Measurements from ENCODE around the gene TSEN2. TPM values are rescaled to one million over a fixed set of nuclear protein-coding genes. Genes with fewer than 3 reads are reported as not detected.

TSEN2 gene
- total and polyA plus RNA-seq, 10 of the 15 experiments (the other 5 are each of a cell fraction or from before 2014, with no cell fraction given) = 17.7 to 32.3 (median 24.3) TPM

DNA sequence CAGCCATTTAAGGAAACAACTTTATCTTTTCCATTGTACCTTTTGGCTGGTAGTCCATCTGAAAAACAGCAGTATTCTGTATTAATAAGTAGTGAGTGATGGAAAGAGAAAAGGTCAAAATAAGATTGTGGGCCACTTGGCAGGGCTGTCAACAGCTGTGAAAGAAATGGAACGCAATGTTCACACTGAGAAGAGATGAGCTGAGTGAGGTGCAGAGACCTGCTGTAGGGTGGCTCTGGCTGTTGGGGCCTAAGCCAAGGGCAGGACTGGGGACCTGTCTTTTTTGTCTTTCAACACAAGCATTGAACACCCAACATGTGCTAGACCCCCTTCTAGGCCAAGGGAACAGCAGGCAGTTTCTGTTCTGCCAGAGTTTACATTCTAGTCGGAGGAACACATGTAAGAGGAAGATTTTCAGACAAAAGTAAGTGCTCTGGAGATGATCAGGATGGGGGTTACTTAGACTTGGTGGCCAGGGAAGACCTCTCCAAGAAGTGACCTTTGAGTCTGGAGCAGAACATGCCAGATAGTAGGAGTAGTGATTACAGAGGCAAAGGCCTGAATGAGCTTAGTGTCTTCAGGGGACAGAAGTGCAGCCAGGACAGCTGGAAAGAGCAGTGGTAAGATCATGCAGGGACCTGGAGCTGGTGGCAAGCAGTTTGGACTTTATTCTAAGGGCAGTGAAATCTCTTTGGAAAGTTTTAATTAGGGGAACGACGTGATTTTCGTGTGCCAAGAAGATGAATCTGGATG, 29.6 kb downstream of the TSEN2 start (continued):
- TF ChIP-seq CUX1 (IDR thresholded peaks at IDR 0.05; ENCODE audit: insufficient replicate concordance, low read depth, low read length) (no peak), BMI1 (IDR thresholded peaks at IDR 0.05; ENCODE audit: borderline replicate concordance) (no peak), SPI1 (IDR thresholded peaks at IDR 0.05; ENCODE audit: borderline replicate concordance, insufficient read depth, low read depth, low read length) (no peak), PAX8 (IDR thresholded peaks at IDR 0.05) (no peak), NR2F1 (conservative IDR thresholded peaks at IDR 0.05) (no peak)
- TF ChIP-seq, protein P1, sequence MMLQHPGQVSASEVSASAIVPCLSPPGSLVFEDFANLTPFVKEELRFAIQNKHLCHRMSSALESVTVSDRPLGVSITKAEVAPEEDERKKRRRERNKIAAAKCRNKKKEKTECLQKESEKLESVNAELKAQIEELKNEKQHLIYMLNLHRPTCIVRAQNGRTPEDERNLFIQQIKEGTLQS (IDR thresholded peaks at IDR 0.05; ENCODE audit: borderline replicate concordance, extremely low read depth, low read depth, low read length) = no peak

DNA sequence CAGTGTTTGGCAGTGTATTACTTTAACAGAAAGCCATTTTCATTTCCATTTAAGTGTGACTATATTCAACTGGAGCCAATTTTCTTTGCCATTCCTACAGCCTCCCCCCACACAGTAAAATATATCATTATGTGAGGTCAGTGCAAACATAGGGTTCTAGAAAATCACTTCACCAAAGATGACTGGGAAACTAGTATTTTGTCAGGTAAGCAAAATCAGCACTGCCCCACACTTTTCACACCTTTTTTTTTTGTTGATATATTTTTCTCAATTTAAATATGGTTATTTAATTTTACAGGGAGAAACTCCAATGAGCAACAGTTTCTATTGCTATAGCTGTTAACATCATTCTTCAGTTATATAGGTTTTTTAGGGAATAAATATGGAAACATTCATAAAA, 31.4 kb downstream of the TSEN2 start:
- Histone ChIP-seq H3K27ac (ENCODE audit: control insufficient read depth, insufficient read depth) (no peak overlapping the region), H2AFZ (ENCODE audit: control insufficient read depth, low read depth, low read length) (no peak overlapping the region), H4K20me1 (ENCODE audit: control insufficient read depth, insufficient read depth) (no peaks in the 10 kb centered on the region), H3K4me3 (no peak overlapping the region), H3K79me2 (ENCODE audit: control insufficient read depth, insufficient read depth, low read length) (no peaks in the 10 kb centered on the region), H3K4me2 (ENCODE audit: control insufficient read depth, insufficient read depth) (no peak overlapping the region), H3K36me3 (ENCODE audit: control insufficient read depth in 2 of 2, insufficient read depth in 2 of 2, low read length in 1 of 2) (peaks cover 0 to 5% of the 10 kb centered on the region in 2 experiments; a peak in 1 of 4 replicates), H3K9me3 (replicated peaks; ENCODE audit: control insufficient read depth, insufficient read depth, low read length) (no peaks in the 10 kb centered on the region), H3K4me1 (ENCODE audit: control insufficient read depth, insufficient read depth, low read length) (no peaks in the 10 kb centered on the region), H3K9ac (ENCODE audit: control insufficient read depth, insufficient read depth, low read length) (no peak overlapping the region), H3K27me3 (replicated peaks in 1 of 2; ENCODE audit: control insufficient read depth in 2 of 2, insufficient read depth in 2 of 2, low read length in 1 of 2) (no peaks in the 10 kb centered on the region)
- no TSS peak for BruUV-seq (replicated peaks)
- RAD21 ChIA-PET (ENCODE audit: unreplicated experiment) = no interaction called here
- SMC1A ChIA-PET (ENCODE audit: uncharacterized antibody, unreplicated experiment) = no interaction called here
- ATAC-seq (no peak), DNase-seq (ENCODE audit: low read depth, low spot score) (no peak), FAIRE-seq (no peak)
- POLR2A ChIA-PET = no interaction called here
- in situ Hi-C loops (cut with MboI) = no loop called here
- TF ChIP-seq NRF1 (conservative IDR thresholded peaks at IDR 0.05; ENCODE audit: low read depth, low read length) = no peak
- intact Hi-C loops (cut with micrococcal nuclease; ENCODE audit: unreplicated experiment) = no loop called here
- CTCF ChIA-PET = no interaction called here
